Caco-2 (cell line): Measurements from ENCODE around the gene ZNF367. TPM values are rescaled to one million over a fixed set of nuclear protein-coding genes. Genes with fewer than 3 reads are reported as not detected.

Experiments used
- BruUV-seq: library from RNA; stranded (reverse); fragments of 400-500 nt; replicated peaks from 2 replicates; lab custom pipeline; 2021; lab: Mats Ljungman, UMichigan
- CTCF ChIA-PET: fragments of 300-600 bp; sonication (Branson Sonifier 250); formaldehyde crosslinking; loops from one replicate; lab custom pipeline; 2022; ENCODE audit warnings: antibody characterized with exemption; lab: Charles Lee
- POLR2A ChIA-PET: fragments of 300-600 bp; sonication (Branson Sonifier 250); formaldehyde crosslinking; loops from one replicate; lab custom pipeline; 2022; ENCODE audit warnings: antibody characterized with exemption; lab: Charles Lee
- DNase-seq, 2 experiments: peaks; one replicate each; pipeline versions ENCODE4 v3.0.0 to v3.0.0-alpha.2; 2020 to 2022
- H3K27me3 ChIP-seq: replicated peaks from 2 replicates; pipeline ENCODE4 v1.6.0; 2011; ENCODE audit warnings: low read length; ENCODE audit not compliant: control insufficient read depth, insufficient read depth
- H3K36me3 ChIP-seq: 2 replicates; pipeline ENCODE4 v1.5.1; 2011; ENCODE audit warnings: low read length; ENCODE audit not compliant: control insufficient read depth, insufficient read depth
- H3K4me1 ChIP-seq: fragments of 250-450 bp; sonication (Bioruptor Pico); 2 replicates; pipeline ENCODE4 v1.5.1; 2020; ENCODE audit warnings: mild to moderate bottlenecking
- H3K4me3 ChIP-seq: 2 replicates; pipeline ENCODE4 v1.5.1; 2011; ENCODE audit warnings: low read depth, mild to moderate bottlenecking, control low read depth, low read length
- H3K9me3 ChIP-seq: fragments of 250-450 bp; sonication (Bioruptor Pico); 2 replicates; pipeline ENCODE4 v1.5.1; 2020; ENCODE audit warnings: mild to moderate bottlenecking, moderate library complexity
- H3K27ac Mint-ChIP-seq: one replicate; pipeline ENCODE4 v1.8.0; 2022; ENCODE audit warnings: mixed read lengths; ENCODE audit not compliant: unreplicated experiment
- H3K27me3 Mint-ChIP-seq: one replicate; pipeline ENCODE4 v1.8.0; 2022; ENCODE audit warnings: mixed read lengths; ENCODE audit not compliant: insufficient read depth, unreplicated experiment
- H3K36me3 Mint-ChIP-seq: one replicate; pipeline ENCODE4 v1.8.0; 2022; ENCODE audit warnings: mild to moderate bottlenecking, mixed read lengths; ENCODE audit not compliant: insufficient read depth, unreplicated experiment
- H3K4me1 Mint-ChIP-seq: one replicate; pipeline ENCODE4 v1.8.0; 2022; ENCODE audit warnings: low read depth, mixed read lengths; ENCODE audit not compliant: unreplicated experiment
- H3K4me3 Mint-ChIP-seq: one replicate; pipeline ENCODE4 v1.8.0; 2022; ENCODE audit warnings: mild to moderate bottlenecking, moderate library complexity, mixed read lengths; ENCODE audit not compliant: unreplicated experiment
- H3K9me3 Mint-ChIP-seq: one replicate; pipeline ENCODE4 v1.8.0; 2022; ENCODE audit warnings: mixed read lengths; ENCODE audit not compliant: unreplicated experiment
- CTCF ChIP-seq, 2 experiments: fragments of 200-600 bp in 1 of 2; IDR thresholded peaks; 1 replicate in 1 of 2; 2 replicates in 1 of 2; pipeline versions ENCODE4 v1.5.1 to v1.8.0; 2011 to 2022; ENCODE audit warnings: antibody characterized with exemption in 1 of 2, control low read depth in 1 of 2, inconsistent platforms in 1 of 2, low read depth in 1 of 2, low read length in 1 of 2, mild to moderate bottlenecking in 1 of 2, moderate library complexity in 1 of 2; ENCODE audit not compliant: insufficient read depth in 1 of 2, severe bottlenecking in 1 of 2, unreplicated experiment in 1 of 2
- intact Hi-C: fragments of 100-400 bp; cut with micrococcal nuclease; formaldehyde crosslinking; loops from one replicate; pipeline ENCODE4 v1.10.0; 2022; ENCODE audit not compliant: unreplicated experiment
- total RNA-seq: library from RNA; stranded (reverse); gene quantifications from 2 replicates; pipeline ENCODE4 v1.2.3, GENCODE V29; 2022

The ZNF367 gene
- total RNA-seq, 1 experiment from 2014 or later, result 10.0 TPM

GRCh38 chr9:96340707-96341106 lies 77.5 kb downstream of the ZNF367 start:
- Mint-ChIP-seq H3K4me3 (no peak overlapping the region), H3K27me3 (no peaks in the 10 kb centered on the region), H3K9me3 (no peaks in the 10 kb centered on the region), H3K36me3 (peaks cover 37% of the 10 kb centered on the region), H3K27ac (no peak overlapping the region), H3K4me1 (peaks cover 10% of the 10 kb centered on the region)
- no peak overlapping the region for H3K4me3 ChIP-seq
- ChIA-PET CTCF (no interaction called here), POLR2A (no interaction called here)
- H3K36me3 ChIP-seq, result peaks cover 3% of the 10 kb centered on the region
- no peaks in the 10 kb centered on the region for H3K9me3 ChIP-seq
- peaks cover 55% of the 10 kb centered on the region for H3K4me1 ChIP-seq
- TF ChIP-seq CTCF (IDR thresholded peaks at IDR 0.05; ENCODE audit: insufficient read depth in 1 of 2, low read depth in 1 of 2, low read length in 1 of 2, severe bottlenecking in 1 of 2, unreplicated experiment in 1 of 2), result no peak
- no peaks in the 10 kb centered on the region for H3K27me3 ChIP-seq
- intact Hi-C loops, result no loop called here
- BruUV-seq, result no TSS peak
- no peak for DNase-seq

GRCh38 chr9:96338299-96338698 lies 79.9 kb downstream of the ZNF367 start:
- intact Hi-C loops, result no loop called here
- Histone ChIP-seq H3K36me3 (peaks cover 3% of the 10 kb centered on the region), H3K9me3 (no peaks in the 10 kb centered on the region), H3K4me3 (no peak overlapping the region), H3K27me3 (no peaks in the 10 kb centered on the region), H3K4me1 (peaks cover 35% of the 10 kb centered on the region)
- ChIA-PET POLR2A (no interaction called here), CTCF (no interaction called here)
- no peak overlapping the region for H3K4me3 Mint-ChIP-seq
- no peak for TF ChIP-seq CTCF (IDR thresholded peaks at IDR 0.05; ENCODE audit: insufficient read depth in 1 of 2, low read depth in 1 of 2, low read length in 1 of 2, severe bottlenecking in 1 of 2, unreplicated experiment in 1 of 2)
- BruUV-seq, result no TSS peak
- H3K27me3 Mint-ChIP-seq, result no peaks in the 10 kb centered on the region
- no peaks in the 10 kb centered on the region for H3K9me3 Mint-ChIP-seq
- H3K27ac Mint-ChIP-seq, result no peak overlapping the region
- no peak for DNase-seq
- peaks cover 45% of the 10 kb centered on the region for H3K36me3 Mint-ChIP-seq
- peaks cover 10% of the 10 kb centered on the region for H3K4me1 Mint-ChIP-seq

Other genes starting within 250 kb of the ZNF367 start
- not detected in 2 replicates for gene HSD17B3, start 116.2 kb downstream of the ZNF367 start, total RNA-seq
- 77.5 and 81.0 TPM in 2 replicates for gene SLC35D2, start 34.7 kb downstream of the ZNF367 start, total RNA-seq
- gene HABP4, start 31.8 kb upstream of the ZNF367 start, total RNA-seq, result 24.8 and 26.7 TPM in 2 replicates
- gene CDC14B, start 201.5 kb upstream of the ZNF367 start, total RNA-seq, result 81.4 and 82.3 TPM in 2 replicates
- 26.3 and 35.4 TPM in 2 replicates for gene PRXL2C, start 236.9 kb upstream of the ZNF367 start, total RNA-seq